Measurements from ENCODE around the gene NEO1.

Gene NEO1

DNA sequence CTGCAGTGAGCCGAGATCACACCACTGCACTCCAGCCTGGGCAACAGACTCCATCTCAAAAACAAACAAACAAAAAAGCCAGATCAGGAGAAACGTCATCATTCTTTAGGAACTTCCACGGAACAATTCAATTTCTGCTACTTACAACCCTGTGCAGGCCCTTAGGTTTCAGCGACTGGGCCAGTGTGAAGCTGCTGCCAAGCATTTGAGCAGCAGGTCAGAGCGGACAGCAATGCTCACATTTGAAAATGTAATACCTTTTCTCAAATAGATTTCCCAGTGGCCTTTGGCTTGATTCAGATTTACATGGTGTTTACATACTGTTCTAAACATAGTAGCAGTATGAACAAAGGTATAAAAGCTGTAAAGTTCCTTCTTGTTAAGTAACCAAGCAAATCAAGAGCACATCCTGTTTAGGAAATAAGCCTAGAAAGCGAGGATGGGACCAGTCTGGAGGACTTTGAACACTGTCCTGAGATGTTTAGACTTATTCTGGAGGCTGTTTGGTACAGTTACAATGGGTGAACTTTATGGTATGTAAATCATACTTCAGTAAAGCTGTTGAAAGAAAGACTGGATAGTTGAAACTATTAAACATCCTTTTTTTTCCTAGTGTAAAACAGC, 175.3 kb downstream of the NEO1 start:
- no peak for DNase-seq

DNA sequence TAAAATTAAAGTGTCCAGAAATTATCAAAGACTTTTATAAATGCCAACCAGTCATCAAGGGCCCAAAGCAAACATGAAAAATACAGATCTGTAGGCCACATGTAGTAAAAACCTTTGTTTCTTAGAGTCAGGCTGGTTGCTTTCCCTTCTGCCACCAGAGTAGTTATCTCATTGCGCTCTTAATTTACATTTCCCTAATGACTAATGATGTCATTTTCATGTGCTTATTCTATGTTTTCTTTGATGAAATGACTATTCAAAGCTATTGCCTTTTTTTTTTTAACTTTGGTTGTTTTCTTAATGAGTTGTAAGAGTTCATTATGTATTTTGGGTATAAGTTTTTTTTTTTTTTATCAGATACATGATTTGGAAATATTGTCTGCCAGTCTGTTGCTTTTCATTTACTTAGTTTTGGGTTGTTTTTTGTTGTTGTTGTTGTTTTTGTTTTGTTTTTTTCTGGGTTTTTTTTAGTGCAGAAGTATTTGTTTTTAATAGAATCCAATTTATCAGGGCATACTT, 175.9 kb downstream of the NEO1 start:
- no peak for DNase-seq

DNA sequence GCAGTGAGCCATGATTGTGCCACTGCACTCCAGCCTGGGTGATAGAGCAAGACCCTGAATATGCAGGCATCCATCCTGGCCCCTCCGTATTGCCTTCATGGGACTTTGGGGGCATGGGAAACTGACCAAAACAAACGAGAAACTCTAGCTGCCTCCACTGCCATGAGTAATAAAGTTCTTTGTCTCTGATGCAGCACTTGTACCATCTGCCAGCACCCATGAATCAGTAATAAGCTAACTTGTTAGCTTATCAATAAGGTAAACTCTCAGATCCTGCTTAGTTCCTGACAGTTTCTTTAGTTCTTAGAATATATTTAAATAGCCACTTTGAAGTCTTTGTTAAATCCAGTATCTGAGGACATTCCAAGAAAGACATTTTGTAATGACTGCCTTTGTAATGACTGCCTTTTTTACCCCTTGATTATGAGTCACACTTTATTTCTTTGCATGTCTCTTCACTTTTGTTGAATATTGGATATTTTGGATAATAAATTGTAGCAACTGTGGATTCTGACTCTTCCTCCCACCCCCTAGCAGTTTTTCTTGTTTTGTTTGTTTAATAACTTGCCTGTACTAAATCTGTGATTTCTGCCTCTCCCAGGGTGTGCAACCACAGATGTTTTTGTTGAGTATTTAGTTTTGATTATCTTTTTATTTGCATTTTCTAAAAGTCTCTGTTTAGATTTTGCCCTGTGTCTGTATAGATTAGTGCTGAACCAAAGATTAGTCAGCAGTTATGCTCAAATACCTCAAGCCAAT, 179.6 kb downstream of the NEO1 start:
- DNase-seq = no peak

DNA sequence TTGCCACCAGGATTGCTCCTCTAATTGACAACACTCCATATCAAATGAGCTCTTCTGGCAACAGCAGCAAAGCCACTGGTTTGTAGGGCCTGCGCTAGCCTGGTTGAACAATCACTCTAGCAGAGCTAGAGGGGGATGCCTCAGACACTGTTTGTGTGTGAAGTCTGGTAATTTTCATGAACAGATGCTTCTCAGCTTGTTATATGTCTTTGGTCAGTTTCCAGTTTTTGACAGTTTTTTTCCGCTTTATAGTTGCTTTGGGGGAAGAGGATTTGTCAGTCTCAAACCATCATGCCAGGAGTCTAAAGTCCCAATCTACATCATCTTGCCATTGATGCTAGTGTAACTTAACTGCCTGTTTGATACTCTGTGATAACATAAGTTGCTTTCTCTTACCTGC, 180.5 kb downstream of the NEO1 start:
- DNase-seq = no peak

DNA sequence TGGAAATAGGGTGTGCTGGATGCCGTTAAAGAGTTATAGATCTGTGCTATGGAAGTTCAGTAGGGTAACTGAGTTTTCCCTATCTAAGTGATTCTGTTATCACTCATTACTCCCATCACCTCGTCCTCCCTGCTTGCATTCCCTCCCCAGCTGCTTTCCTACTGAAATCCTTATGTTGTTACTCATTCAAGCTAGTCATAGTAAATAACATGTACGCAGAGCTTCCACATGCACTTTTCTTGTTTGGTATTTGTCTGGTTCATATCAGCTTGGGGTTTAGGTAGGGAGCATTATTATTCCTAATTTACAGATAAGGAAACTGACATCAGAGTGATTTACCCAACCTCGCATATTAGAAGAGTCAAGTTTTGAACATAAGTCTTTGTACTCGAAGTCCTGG, 181.4 kb downstream of the NEO1 start:
- no peak for DNase-seq

DNA sequence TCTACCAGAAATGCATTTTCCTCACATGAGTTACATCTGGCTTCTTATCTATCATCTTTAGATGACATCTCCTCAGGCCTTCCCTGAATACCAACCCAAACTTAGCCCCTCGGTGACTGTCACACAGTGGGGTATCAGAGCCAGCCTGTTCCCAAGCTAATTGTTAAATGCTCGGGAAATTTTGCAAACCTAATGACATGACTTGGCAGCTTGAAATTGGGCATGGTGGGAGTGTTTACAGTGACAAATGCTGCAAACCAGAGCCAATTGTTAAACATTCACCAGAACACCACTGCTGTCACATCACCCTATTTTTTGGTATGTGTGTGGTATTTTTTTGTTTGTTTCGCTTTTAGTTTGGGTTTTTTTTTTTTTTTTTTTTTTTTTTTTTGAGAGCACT, 185.6 kb downstream of the NEO1 start:
- DNase-seq = no peak

DNA sequence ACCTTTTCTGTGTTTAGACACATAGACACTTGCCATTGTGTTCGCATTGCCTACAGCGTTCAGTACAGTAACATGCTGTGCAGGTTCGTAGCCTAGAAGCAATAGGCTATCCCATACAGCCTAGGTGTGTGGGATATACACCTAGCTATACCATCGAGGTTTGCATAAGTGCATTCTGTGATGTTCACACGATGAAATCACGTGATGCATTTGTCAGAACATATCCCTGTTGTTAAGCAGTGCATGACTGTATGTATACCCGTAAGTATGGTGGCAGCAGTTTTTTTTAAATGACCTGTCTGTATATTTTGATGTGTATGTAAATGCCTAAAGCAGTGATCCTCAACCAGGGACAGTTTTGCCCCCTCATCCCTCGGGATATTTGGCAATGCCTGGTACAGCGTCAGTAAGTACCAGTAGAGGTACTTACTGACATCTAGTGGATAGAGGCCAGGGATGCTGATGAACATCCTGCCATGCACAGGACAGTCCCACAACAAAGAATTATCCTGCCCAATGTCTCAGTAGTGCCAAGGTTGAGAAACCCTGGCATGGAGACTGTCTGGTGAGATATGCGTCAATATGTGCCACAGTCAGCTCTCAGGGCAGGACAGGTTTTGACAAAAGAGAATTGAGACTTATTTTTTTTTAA, 187.4 kb downstream of the NEO1 start:
- DNase-seq = no peak

DNA sequence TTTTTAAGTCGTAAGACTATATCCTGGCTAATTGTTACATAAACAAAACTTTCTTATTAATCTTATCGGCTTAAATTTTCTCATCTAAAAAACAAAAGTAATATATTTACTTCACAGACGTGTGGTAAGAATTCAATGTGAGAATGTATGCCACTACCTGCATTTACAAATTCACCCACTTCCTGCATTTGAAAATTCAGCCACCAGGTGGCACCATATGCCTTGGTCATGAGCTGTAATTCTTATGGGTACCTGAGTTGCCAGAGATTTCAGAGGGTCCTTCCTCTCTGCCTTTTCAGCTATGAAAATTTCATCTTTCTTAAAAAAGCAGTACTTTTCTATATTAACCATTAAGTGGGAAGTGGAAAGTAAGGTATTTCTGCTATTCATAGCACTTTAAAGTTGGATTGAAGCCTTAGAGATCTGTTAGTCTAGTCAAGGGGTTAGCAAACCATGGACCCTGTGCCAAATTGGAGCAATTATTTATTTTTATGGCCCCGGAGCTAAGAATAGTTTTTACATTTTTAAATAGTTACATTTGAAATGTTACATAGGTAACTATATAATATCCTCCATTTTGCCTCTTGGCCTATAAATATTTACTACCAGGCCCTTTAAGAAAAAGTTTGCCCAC, 188.7 kb downstream of the NEO1 start:
- peak; percentile 62 for DNase-seq

DNA sequence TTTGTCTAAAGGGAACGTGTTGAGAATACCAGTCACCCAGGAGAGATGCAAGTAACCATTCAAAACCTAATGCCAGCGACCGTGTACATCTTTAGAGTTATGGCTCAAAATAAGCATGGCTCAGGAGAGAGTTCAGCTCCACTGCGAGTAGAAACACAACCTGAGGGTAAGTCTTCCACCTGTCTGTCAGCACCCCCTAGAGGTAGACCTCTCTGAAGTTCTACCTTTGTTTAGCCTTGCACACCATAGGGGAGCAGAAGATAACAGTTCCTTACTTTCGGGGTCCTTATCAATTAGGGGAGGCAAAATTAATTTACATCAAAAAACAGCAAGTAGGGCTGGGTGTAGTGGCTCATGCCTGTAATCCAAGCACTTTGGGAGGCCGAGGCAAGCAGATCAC, 192.1 kb downstream of the NEO1 start:
- DNase-seq = no peak

DNA sequence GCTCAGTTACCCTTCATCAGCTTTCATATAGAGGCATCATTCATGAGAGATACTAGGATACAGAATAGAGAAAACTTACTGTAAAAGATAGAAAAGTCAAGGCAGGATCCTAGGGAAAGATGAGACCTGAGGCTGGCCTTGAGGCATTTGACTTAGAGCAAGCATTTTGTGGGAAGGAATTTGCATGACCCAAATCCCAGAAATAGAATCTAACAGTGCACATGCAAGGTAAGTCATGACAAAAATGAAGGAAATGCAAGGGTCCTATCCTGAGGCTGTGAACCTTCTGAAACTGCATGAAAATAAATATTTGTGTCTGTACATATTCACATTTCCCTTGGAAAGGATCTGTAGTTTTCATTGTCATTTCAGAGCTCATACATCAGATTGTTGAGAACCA, 194.2 kb downstream of the NEO1 start:
- DNase-seq = no peak

DNA sequence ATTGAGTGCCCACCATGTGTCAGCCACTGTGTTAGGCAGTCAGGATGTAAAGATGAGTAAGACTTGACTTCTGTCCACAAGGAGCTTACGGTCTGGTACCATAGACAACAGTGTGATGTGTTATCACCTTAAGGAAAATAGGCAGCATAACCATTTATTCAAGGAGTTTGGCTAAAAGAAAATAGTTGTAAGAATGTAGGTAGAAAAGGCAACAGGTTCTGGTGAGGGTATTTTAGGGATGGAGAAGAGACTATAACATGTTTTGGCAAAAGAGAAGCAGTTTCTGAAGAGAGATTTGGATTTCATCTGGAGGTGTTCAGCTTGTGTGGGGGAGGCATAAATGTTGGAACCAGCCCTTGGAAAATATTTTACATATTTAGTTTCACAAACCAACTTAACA, 194.6 kb downstream of the NEO1 start:
- DNase-seq = no peak

DNA sequence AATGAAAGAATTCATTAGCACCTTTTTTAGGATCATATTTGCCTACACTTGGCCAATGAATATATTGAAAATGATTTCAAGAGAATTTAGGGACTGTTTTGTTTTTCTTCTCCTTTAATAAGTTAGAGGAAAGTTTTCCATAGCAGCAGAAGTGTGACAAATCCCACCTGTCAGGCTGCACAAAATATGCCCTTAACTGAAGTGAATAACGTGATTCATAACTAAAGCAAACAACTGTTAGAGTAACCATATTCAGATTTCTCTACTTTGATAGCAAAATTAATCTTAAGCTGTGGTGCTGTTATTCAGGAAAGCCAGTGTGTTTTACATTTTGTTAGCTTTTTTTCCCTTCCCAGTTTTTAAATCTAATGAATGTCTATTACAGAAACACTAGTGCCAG, 195.1 kb downstream of the NEO1 start:
- DNase-seq = no peak

DNA sequence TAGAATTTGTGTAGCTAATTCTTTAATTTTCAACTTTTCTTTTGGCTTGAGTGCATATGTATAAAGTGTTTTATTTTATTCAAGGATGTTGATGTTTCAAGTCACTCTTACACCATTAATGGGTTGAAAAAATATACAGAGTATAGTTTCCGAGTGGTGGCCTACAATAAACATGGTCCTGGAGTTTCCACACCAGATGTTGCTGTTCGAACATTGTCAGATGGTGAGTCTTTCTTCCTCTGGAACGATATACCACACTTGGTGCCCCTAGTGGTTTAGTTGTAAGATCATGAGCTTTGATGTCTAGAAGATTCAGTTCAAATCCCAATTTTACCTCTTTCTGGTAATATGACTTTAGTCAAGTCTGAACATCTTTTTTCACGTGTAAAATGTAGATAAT, 197.2 kb downstream of the NEO1 start:
- DNase-seq = no peak

DNA sequence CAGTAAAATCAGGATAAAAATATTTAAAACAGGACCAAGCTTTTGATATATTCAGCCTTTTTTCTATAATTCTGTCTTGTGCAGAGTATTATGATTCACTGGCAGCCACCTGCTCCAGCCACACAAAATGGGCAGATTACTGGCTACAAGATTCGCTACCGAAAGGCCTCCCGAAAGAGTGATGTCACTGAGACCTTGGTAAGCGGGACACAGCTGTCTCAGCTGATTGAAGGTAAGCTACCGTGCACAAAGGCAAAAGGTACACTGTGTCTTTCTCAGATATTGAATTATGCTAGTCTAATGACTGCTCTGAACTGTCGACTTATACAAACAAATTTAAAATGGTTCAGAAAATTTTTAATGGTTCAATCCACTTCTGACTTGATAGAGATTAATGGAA, 202.3 kb downstream of the NEO1 start:
- no peak for DNase-seq

DNA sequence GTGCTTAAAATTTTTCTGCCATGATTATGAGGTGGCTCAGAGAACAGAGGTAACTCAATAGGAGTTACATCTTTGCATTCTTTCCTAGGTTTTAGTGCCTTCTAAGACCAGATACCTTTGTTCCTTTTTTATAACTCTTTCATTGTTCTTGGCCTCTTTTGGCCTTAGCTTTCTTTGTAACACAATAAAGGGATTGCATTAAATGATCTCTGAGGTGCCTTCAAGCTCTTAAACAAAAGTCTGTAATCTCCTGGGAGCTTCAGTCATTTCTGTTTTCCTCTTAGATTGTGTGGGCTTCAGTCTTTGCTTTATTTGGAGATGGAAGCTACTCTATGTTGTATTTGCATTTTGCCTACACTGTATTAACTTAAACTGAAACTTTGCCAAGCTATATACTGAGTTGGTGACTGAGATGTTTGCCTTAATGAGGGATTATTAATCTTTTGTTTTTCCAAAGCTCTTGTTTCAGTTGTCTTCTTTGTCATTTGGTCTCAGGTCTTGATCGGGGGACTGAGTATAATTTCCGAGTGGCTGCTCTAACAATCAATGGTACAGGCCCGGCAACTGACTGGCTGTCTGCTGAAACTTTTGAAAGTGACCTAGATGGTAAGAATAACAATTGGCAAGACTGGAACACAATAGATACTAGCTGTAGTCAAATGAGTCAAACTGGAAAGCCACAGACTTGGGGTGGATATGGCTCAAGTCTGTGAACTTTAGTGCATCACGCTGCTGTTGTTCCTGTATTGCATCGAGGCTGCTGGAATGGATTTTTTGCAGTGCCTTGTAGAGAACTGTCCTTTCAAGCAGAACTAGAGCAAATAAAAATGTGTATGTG, 206.2 kb downstream of the NEO1 start:
- DNase-seq = no peak

DNA sequence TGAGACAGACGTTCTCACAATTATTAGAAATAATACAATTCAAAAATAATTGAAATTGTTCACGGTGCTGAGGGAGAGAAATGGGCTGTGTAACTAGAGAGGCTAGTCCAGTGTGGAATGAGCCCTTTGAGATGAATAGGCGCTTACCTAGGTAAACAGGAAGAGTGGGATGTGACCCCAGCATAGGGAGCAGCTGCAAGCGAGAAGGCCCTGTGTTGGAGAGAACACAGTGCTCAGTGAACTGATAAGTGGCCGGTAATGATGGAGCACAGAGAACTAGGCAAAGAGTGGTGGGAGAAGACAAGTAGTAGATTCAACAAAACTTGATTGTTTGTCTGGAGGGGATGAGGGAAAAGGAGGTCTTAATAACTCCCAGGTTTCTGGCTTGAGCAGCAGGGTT, 212.6 kb downstream of the NEO1 start:
- no peak for DNase-seq

DNA sequence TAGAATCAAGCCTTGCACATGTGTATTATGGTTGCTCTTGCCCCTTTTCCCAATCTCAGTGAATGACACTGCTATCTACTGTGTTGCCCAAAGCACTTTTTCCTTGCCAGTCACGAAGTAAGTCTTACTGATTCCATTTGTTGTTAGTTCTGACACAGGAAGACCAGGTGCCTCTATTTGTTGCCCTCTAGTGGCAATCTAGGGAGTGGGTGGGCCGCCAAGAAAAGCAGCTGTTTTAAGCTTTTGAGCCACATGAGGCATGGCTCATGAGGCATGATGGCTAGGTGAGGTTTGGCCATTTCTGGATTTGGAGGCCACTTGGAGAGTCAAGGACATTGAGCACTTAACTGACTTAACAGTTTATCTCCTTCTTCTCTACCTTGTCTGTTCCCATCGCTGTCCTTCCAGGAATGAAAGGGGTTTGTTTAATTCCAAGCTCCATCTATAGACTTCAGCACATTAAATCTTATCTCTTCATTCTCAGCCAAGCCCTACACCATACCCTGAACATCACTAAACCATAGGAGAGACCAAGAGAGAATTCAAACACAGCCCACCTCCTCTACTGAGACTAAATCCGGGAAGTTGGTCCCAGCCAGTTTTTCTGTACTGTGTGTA, 213.4 kb downstream of the NEO1 start:
- DNase-seq = peak; percentile 52

DNA sequence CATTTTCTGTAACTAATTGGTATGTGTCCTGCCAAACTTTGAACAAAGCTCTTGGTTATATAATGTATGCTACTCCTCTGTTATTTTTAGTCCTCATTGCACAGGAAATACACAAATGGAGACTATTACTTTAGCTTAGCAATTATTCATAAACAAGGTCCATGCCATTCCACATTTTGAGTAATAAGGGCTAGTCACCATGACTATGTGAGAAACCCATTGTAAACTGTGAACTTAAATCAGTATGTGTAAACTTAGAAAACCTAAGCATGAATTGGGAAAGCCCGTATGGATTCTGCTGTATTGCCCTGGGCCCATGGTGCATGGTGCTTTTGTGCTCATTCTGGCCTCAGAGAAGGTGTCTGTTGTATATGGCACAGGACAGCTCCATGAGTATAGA, 216.2 kb downstream of the NEO1 start:
- no peak for DNase-seq

DNA sequence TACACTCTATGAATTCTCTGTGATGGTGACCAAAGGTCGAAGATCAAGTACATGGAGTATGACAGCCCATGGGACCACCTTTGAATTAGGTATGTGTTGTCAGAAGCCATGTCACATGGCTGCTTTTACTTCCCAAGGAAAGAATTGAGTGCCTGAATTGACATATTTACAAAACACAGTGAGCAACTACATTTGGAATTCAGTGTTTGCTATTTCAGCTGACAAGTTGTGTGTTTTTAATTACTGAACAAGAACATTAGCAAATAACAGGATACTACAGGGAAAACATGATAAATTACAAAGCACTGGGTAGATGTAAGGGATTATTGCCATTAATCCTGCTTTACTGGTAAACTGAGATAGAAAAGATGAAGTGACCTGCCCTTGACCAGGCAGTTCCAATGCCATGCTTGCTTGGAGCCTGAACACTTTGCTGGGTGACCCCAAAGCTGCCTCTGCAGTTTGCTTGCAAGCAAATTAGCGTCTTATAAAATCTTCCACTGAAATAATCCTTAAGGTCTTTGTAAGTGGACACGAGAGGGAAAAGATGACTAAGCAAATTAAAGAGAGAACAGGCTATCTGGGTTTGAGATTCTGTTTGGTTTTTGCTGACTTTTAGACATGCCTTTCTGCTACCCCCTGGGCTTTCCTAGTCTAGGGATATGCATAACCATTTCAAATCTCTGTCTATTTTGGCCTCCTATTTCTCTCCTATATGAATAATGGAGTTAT, 218.3 kb downstream of the NEO1 start:
- DNase-seq = no peak

DNA sequence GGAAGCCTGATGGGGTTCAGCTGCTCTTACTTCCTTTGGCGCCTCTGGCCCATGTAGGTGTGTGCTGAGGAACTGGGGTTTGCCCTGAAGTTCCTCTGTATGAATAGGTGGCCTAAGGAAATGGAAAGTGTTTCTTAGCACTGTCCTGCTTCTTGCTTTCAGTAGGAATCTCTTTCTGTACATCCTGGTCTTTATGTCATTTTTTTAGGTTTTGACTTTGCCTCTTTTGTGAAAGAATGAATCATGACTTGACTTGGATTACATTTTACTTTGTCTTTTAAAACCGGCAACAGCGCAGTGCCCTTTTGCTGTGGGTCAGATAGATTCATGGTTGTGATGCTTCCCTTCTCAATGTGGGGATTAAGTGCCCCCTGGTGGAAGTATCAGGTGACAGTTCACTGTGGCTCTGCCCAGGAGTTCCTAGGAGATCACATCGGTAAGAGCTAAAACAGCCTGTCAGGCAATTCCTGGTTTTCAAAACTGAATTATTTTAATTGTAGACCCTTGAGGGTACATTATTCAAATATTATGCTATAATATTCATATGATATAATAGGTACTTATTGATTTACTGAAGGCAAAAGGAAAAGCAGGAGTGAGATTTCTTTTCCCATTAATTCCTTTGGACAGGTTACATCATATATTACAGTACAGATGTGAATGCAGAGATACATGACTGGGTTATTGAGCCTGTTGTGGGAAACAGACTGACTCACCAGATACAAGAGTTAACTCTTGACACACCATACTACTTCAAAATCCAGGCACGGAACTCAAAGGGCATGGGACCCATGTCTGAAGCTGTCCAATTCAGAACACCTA, 221.1 kb downstream of the NEO1 start:
- DNase-seq = peak; percentile 57

DNA sequence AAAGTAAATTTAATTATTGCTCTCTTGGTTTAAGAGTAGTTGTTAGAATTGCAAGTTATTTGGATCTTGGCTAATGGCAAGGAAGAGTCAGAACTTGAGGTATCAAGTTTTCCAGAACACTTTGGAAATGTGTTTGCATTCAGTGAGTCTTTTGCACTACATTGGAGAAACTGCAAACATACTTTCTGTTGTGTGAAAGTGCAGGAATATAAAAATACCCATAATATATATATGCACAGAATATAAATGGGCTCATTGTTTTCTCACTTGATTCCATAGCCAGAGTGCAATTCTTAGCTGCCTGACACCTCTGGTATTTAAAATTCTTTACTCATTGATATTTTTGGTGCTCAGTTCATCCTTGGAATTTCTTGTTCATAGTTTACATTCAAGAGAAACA, 223.6 kb downstream of the NEO1 start:
- DNase-seq = no peak
